HG03354 (cell line): ENCODE measurements around the gene STK25.
A peak's percentile ranks its signal among the peaks of the same experiment; 100 is the strongest.
"Not testable (repeated sequence)": the region's sequence is repeated elsewhere in the genome, so short reads cannot be mapped to it uniquely, and the experiment has no call there.

Experiments used
- ATAC-seq: cut with Tn5 transposase; IDR thresholded peaks from one replicate; pipeline ENCODE4 v1.9.1; 2021; ENCODE audit warnings: mild to moderate bottlenecking; ENCODE audit not compliant: unreplicated experiment, poor library complexity, severe bottlenecking

Gene STK25

DNA sequence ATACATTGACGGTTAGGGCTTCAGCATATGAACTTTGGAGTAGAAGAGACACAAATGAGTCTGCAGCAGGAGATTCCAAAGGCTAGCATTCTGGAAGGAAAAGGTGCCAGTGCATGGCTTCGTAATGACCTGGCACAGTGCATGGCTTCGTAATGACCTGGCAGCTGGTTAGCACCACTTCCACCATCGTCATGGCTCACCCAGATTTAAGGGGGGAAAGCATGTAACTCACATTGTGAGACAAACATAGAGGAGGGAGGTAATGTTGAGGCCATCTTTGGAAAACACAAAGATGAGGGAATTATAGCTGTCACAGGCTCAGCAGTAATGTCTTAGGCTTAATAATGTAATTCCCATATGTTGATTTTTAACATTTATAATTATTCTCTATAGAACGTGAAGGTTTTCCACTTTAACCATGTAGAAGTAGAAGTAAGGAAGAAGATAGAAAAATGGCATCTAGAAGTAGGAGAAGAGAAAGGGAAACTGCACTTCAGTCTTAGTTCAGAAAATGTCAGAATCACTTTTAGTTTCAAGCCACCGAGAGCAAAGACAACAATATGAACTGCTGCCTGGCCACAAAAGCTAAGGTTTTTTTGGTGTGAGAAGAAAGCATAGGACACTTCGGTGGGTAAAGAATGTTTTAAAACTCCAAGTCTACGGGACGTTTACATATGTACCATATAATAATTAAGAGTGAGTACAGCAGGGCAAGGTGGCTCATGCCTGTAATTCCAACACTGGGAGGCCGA, 6.8 kb upstream of the STK25 start:
- peak; percentile 68 for ATAC-seq

GRCh38 chr2:241514553-241514952, 6.2 kb upstream of the STK25 start:
- ATAC-seq, result no peak

- no peak for ATAC-seq
These were observed 2.8 kb upstream of the STK25 start for GRCh38 chr2:241511091-241511741.

DNA sequence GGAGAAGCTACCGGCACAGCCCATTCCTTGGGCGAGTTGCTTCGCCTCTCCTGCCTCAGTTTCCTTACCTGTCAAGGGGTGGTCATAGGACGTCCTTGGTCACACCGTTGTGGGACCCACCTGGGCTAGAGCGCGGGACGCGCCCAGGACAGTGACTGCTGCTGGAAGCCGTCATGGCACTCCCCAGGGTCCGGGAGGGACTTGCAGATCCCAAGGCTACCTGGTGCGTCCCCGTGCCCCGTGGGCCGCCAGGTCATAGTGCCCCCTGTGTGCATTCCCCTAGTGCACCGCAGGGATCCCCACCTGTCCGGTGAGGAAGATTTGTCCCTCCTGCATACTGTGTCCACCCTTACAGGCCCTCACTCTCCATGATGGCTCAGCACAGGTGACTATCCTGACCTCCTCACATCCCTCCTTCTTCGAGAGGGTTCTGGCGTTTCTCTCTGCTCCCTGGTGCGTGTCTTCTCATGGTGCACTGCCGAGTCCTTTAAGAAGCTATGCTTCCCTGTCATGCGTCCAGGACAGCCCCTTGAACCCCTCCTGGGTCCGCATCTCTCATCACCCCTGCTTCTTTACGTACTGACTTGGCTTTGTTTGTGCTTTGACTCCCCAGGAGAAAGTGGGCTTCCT, 886 bp upstream of the STK25 start:
- ATAC-seq, result no peak

DNA sequence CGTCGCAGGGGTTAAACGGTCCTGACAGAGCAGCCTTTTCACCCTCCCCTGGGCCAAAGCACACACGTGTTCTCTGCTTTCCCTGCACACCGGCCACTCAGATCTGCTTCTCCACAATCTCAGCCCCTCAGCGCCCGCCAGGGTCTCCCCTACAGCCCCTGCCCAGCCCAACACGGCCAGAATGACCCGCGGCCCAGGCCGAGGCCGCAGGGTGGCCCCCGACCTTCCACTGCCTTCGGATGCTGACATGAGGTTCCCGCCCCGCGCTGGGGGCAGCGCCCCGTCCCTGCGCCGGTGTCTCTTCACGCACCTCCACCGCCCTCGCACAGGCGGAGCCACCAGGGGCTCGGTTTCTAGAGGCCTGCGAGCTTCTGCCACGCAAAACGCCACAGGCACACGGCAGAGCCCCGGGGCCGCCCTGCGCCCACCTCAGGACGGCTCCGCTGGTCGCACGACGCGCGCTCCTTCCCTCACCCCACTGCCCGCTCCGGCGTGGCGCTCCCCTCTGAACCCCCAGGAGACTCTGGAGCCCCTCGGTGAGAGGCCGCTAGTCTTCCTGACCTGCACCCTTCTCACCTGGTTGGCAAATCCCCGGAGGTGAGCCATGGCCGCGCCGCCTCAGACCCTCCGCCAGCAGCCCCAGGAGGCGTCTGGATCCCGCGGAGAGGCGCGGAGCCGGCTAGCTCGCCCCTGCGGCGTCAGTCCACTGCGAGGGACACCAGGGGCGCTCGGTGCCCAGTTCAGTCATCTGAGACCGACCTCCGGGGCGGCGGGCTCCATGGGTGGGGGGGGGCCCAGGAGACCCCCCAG, 749 bp downstream of the STK25 start:
- peak; percentile 32 for ATAC-seq

DNA sequence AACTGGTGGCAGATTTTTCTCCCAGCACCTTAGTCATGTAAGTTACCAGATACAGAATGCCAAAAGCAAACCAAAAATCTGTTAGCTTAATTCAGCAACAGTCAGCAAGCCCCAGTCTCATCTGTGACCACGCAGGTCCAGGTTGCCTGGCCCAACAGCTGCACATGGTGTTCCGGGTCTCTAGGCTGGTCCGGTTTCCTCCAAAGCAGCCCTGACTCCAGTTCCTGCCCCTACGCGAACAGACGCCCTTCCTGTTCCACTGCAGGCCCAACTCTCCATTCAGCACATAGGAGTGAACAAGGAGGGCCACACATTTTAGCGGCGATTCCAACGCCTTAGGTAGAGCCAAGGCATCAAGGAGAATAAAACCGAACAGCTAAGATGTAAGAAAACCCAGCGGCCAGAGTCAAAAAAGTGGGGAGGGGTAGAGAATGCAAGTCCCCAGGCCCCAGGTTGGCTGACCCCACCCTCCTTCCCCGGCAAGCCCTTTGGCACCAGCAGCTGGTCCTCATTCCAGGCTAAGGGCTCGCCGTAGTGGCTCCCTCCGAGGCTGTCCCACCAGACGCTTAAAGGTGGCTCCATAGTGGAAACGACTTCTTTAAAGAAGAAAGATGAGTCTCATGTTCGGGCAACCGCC, 1.5 kb downstream of the STK25 start:
- ATAC-seq, result no peak

DNA sequence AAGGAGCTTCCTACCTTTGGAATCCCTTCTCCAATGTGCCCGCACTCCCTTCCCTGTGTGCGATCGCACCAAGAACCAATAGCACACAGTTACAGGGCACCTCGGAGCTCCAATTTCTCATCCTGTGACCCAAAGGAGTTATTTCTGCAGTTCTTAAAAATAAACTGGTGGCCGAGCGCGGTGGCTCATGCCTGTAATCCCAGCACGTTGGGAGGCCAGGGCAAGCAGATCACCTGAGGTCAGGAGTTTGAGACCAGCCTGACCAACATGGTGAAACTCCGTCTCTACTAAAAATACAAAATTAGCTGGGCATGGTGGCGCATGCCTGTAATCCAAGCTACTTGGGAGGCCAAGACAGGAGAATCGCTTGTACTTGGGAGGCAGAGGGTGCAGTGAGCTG, 2.1 kb downstream of the STK25 start:
- ATAC-seq, result not testable (repeated sequence)

- no peak for ATAC-seq
These were observed 2.6 kb downstream of the STK25 start for GRCh38 chr2:241505781-241506201.

- ATAC-seq, result no peak
These were observed 3.2 kb downstream of the STK25 start for GRCh38 chr2:241505086-241505780.

GRCh38 chr2:241503776-241504392, 4.5 kb downstream of the STK25 start:
- ATAC-seq, result no peak

DNA sequence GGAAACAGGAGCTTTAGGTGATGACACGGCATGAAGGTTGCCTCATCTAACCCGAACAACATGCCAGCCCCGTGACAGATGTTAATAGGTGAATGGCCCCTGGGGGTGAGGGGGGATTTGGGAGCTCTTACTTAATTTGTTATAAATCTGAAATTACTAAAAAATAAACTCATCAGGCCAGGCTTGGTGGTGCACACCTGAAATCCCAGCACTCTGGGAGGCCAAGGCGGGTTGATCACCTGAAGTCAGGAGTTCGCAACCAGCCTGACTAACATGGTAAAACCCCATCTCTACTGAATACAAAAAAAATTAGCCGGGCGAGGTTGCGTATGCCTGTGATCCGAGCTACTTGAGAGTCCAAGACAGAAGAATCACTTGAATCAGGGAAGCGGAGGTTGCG, 6.1 kb downstream of the STK25 start:
- no peak for ATAC-seq

DNA sequence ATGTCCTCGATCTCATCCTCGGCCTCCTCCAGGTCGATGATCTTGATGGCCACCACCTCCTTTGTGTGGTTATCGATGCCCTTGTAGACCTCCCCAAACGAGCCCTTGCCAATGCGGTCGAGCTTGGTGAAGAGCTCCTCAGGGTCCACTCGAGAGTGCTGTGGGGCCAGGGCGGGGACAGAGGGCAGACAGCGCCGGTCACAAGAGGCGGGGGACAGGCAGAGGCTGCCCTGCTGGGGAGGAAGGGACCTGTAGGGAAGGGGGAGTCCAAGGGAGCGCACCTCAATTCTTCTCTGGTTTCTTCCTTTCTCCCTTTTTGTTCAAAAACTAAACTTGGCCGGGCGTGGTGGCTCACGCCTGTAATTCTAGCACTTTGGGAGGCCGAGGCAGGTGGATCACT, 6.8 kb downstream of the STK25 start:
- ATAC-seq, result no peak

- no peak for ATAC-seq
These were observed 7.3 kb downstream of the STK25 start for GRCh38 chr2:241501099-241501541.

DNA sequence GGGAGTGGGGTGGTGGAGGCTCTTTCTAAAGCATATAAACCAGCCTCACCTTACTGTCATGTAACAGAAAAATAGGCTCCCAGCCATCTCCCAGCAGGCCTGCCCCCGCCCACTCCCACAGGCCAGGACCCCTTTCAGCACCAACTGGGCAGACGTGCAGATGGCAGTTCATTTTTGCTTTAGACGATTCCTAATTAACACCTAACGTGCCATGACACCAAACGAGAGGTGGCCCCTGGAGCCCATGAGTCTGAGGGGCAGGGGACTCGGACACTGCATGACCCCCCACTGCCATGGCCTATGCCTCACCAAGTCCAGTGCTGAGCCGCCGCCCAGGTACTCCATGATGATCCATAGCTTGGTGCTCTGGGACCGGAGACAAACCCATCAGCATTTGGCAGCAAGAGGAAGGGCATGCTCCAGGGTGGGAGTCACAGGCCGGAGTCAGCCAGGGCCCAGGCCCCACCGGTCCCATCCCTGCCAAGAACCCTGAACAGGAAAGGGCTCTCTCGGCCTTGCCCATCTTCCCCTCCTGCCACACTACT, 7.9 kb downstream of the STK25 start:
- no peak for ATAC-seq

DNA sequence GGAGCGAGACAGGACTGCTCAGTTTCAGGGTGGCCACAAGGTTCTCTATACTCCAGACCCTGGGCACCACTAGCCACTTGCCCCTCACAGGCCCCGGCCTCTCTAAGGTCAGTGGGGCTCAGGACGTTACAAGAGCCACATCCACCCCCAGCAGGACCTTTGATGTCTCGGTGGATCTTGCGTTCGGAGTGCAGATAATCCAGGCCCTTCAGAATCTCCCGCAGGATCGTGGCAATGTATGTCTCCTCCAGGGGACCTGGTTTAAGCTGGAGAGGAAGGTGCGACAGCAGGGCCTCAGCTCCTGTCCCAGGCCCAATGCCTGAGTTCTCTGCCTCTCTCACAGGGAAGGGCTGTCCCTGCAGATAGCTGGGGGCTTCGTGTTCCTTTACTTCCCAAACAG, 8.4 kb downstream of the STK25 start:
- no peak for ATAC-seq

GRCh38 chr2:241499146-241499965, 9.0 kb downstream of the STK25 start:
- ATAC-seq, result no peak
